ENCODE data around the gene ARL3. TPM values are rescaled to one million over a fixed set of nuclear protein-coding genes. Genes with fewer than 3 reads are reported as not detected.

ARL3 gene
- total RNA-seq, 1 experiment from 2014 or later: 20.7 TPM

- DNase-seq (ENCODE audit: low read depth, low spot score) (no peak), ATAC-seq (no peak)
- no peaks in the 10 kb centered on the region for H3K27me3 ChIP-seq (ENCODE audit: control insufficient read depth, insufficient read depth, low read length)
- H3K4me3 ChIP-seq (ENCODE audit: low read depth in 2 of 2, low read length in 2 of 2): no peak overlapping the region
- no peaks in the 10 kb centered on the region for H3K9me3 ChIP-seq (ENCODE audit: control insufficient read depth, insufficient read depth, low read depth, low read length)
- BruUV-seq (replicated peaks): no TSS peak
- H3K4me1 ChIP-seq (ENCODE audit: control insufficient read depth, insufficient read depth, low read length): peaks cover 28% of the 10 kb centered on the region
- POLR2A ChIA-PET: no interaction called here
- TF ChIP-seq CTCF (IDR thresholded peaks at IDR 0.05) (no peak), TCF7L2 (IDR thresholded peaks at IDR 0.05; ENCODE audit: low read depth, low read length) (no peak), SIN3A (IDR thresholded peaks at IDR 0.05; ENCODE audit: borderline replicate concordance, insufficient read depth, low read depth, low read length) (no peak), REST (IDR thresholded peaks at IDR 0.05; ENCODE audit: insufficient read depth in 1 of 2, low read depth in 2 of 2, low read length in 1 of 2) (no peak), POLR2AphosphoS5 (IDR thresholded peaks at IDR 0.05; ENCODE audit: low read depth, low read length) (no peak)
- no peak overlapping the region for H3K27ac ChIP-seq (ENCODE audit: low read length)
- CTCF ChIA-PET: interaction anchor here (0.7 kb wide), 1 partner anchor 213 kb away, joined by 10 read pairs; no protein-coding TSS in a partner anchor
- peaks cover 2% of the 10 kb centered on the region; the same call in 1 of the 2 replicates for H3K36me3 ChIP-seq (ENCODE audit: control insufficient read depth, insufficient read depth, low read length)
- intact Hi-C loops (cut with micrococcal nuclease; ENCODE audit: unreplicated experiment): no loop called here
- in situ Hi-C loops (cut with HindIII; ENCODE audit: low pct_unique_long_range_greater_than_20kb, low sequenced_read_pairs): no loop called here
Observed at GRCh38 chr10:102715880-102716279, 1.7 kb upstream of the ARL3 start.

- Histone ChIP-seq H3K4me1 (ENCODE audit: control insufficient read depth, insufficient read depth, low read length) (peaks cover 37% of the 10 kb centered on the region), H3K9me3 (ENCODE audit: control insufficient read depth, insufficient read depth, low read depth, low read length) (no peaks in the 10 kb centered on the region), H3K4me3 (ENCODE audit: low read depth in 2 of 2, low read length in 2 of 2) (peak within 1 kb of the TSS; percentile 68 to 82), H3K27ac (ENCODE audit: low read length) (peak within 1 kb of the TSS; percentile 93), H3K27me3 (ENCODE audit: control insufficient read depth, insufficient read depth, low read length) (no peaks in the 10 kb centered on the region), H3K36me3 (ENCODE audit: control insufficient read depth, insufficient read depth, low read length) (peaks cover 2% of the 10 kb centered on the region; the same call in 1 of the 2 replicates)
- in situ Hi-C loops (cut with HindIII; ENCODE audit: low pct_unique_long_range_greater_than_20kb, low sequenced_read_pairs): no loop called here
- ChIA-PET POLR2A (interaction anchor here (0.5 to 0.7 kb wide), 4 partner anchors 27 to 167 kb away, joined by 3 to 14 read pairs (median 4); no protein-coding TSS in a partner anchor), CTCF (interaction anchor here (0.6 to 1.1 kb wide), 2 partner anchors 23 to 54 kb away, joined by 5 to 9 read pairs; no protein-coding TSS in a partner anchor)
- no peak for TF ChIP-seq TCF7L2 (IDR thresholded peaks at IDR 0.05; ENCODE audit: low read depth, low read length)
- TF ChIP-seq POLR2AphosphoS5 (IDR thresholded peaks at IDR 0.05; ENCODE audit: low read depth, low read length): peak; percentile 55; the same call in 1 of the 2 replicates
- TF ChIP-seq SIN3A (IDR thresholded peaks at IDR 0.05; ENCODE audit: borderline replicate concordance, insufficient read depth, low read depth, low read length): 0 out of 2 replicates have a peak, but pooled peaks have one; percentile 31
- no peak; the same call in 1 of the 2 replicates for TF ChIP-seq CTCF (IDR thresholded peaks at IDR 0.05)
- no peak for TF ChIP-seq REST (IDR thresholded peaks at IDR 0.05; ENCODE audit: insufficient read depth in 1 of 2, low read depth in 2 of 2, low read length in 1 of 2)
- intact Hi-C loops (cut with micrococcal nuclease; ENCODE audit: unreplicated experiment): no loop called here
- no TSS peak for BruUV-seq (replicated peaks)
- peak; percentile 46 for ATAC-seq
- DNase-seq (ENCODE audit: low read depth, low spot score): no peak
Observed at GRCh38 chr10:102714621-102715455, 641 bp upstream of the ARL3 start, which contains the start of gene SFXN2. Gene SFXN2 (plus strand): TSS chr10:102714636. CDS start chr10:102726637, 12,001 bp downstream.
